GM10266 (cell line): ENCODE results near the gene HSD17B13.

ENCODE experiments used
- DNase-seq: peaks from one replicate; pipeline ENCODE4 v3.0.0; 2012; ENCODE audit errors: extremely low spot score
- CTCF ChIP-seq: IDR thresholded peaks from 2 replicates; pipeline ENCODE4 v1.5.1; 2012; ENCODE audit warnings: mild to moderate bottlenecking, low read depth; ENCODE audit not compliant: control insufficient read depth, insufficient read depth; ENCODE audit errors: missing control alignments

HSD17B13 gene

GRCh38 chr4:87322754-87323153 lies at the start of gene HSD17B13:
Gene HSD17B13, minus strand, starts transcription at chr4:87322882. Its CDS starts 41 bp downstream, at chr4:87322841.
- no peak for DNase-seq
- TF ChIP-seq CTCF, result no peak

- no peak for TF ChIP-seq CTCF
- DNase-seq, result no peak
These were observed 47.4 kb upstream of the HSD17B13 start for GRCh38 chr4:87370068-87370467.

GRCh38 chr4:87366521-87367162 lies 44.0 kb upstream of the HSD17B13 start:
- no peak for TF ChIP-seq CTCF
- no peak for DNase-seq

GRCh38 chr4:87365348-87365747 lies 42.7 kb upstream of the HSD17B13 start:
- TF ChIP-seq CTCF, result no peak
- no peak for DNase-seq

- no peak for DNase-seq
- no peak for TF ChIP-seq CTCF
These were observed 40.9 kb upstream of the HSD17B13 start for GRCh38 chr4:87363552-87363951.

GRCh38 chr4:87360338-87360935 lies 37.8 kb upstream of the HSD17B13 start:
- no peak for TF ChIP-seq CTCF
- no peak for DNase-seq

GRCh38 chr4:87359258-87359657 lies 36.6 kb upstream of the HSD17B13 start:
- no peak for DNase-seq
- no peak for TF ChIP-seq CTCF
